NT2/D1 (cell line): ENCODE data around the gene FBXO46.

Experiments used
- YY1 ChIP-seq: IDR thresholded peaks from 2 replicates; pipeline ENCODE4 v1.6.1; 2011; ENCODE audit not compliant: insufficient read length, insufficient read depth
- ZNF274 ChIP-seq: IDR thresholded peaks from 2 replicates; pipeline ENCODE4 v1.6.1; 2011; ENCODE audit warnings: mild to moderate bottlenecking, low read depth, low read length

- no peak for TF ChIP-seq ZNF274
- no peak for TF ChIP-seq YY1
Observed at GRCh38 chr19:45674946-45675345, 55.8 kb downstream of the FBXO46 start.
